ENCODE measurements around the gene TRIM16.
"Not testable (repeated sequence)": the region's sequence is repeated elsewhere in the genome, so short reads cannot be mapped to it uniquely, and the experiment has no call there.

The TRIM16 gene

DNA sequence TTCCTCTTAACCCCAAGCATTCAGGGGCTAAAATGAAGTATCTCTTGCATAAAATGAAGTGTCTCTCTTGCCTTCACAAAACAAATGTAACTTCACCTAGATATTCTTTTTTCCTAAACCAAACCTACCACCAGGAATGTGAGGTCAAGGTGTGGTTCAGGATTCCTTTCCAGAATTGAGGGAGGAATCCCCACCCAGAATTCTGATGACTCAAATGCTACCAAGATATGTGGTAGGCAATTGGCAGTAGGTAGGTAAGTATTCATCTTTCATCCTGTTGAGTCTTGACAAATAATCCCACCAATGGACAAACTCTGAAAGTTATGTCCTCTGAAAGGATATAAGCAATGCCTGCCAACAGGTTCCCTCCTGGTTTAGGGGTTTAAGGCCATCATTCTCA, 26.2 kb downstream of the TRIM16 start:
- DNase-seq = no peak

DNA sequence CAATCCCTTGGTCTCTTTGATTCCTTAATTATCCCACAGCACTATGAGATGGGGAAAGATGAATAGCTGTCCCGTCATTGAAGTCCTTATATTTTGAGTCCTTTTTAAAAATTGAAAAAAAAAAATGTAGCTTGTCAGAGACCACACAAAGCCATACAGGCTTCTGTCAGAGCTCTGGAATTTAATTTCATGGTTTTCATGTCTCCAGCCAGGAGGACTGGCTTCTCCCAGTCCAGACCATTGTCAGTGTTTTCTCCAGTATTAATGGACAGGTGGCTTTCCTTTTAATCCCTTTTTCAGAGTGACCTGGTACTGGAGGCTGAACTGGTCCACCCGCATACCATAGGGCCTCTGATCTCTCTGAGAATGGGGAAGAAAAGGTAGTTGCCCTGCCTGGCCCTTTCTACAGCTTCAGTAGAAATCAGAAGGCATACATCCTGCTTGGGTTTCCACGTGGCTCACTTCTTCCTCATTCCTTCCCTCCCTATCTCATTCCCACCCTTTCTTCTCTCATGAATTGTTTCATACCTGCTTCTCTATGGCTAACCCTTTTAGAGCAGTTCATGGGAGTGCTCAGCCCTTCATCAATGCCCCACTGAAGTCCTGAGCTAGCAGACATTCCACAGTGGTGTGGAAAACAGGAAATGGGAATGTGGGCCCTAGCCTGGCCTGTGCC, 29.1 kb downstream of the TRIM16 start:
- DNase-seq = no peak

DNA sequence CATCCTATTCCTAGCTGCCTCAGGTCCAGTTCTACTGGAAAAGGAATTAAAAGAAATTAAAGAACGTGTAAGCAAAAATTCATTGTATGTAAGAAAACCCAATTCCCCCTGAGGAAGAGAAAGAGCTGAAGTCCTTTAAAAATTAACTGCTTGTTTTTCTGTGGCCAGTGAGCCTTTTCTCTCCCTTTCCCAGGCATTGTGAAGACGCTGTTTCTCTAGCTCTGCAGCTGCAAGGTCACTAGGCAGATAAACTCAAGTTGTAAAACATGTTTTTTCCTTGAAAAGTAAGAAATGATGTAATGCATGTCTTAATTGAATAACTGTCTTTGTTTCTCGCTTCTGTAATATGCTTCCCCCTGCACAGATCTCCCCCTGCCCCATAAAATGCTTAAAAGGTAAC, 29.7 kb downstream of the TRIM16 start:
- DNase-seq = not testable (repeated sequence)

DNA sequence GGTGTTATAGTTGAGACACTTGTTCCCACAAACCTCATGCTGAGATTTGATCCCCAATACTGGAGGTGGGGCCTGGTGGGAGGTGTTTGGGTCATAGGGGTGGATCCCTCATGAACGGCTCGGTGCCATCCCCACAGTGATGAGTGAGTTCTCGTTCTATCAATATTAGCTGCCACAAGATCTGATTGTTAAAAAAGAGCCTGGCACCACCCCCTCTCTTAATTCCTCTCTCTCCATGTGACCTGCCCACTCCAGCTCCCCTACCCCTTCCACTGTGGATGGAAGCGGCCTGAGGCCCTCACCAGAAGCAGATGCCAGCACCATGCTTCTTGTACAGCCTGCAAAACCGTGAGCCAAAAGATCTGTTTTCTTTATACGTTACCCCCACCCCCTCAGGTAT, 31.2 kb downstream of the TRIM16 start:
- no peak for DNase-seq

DNA sequence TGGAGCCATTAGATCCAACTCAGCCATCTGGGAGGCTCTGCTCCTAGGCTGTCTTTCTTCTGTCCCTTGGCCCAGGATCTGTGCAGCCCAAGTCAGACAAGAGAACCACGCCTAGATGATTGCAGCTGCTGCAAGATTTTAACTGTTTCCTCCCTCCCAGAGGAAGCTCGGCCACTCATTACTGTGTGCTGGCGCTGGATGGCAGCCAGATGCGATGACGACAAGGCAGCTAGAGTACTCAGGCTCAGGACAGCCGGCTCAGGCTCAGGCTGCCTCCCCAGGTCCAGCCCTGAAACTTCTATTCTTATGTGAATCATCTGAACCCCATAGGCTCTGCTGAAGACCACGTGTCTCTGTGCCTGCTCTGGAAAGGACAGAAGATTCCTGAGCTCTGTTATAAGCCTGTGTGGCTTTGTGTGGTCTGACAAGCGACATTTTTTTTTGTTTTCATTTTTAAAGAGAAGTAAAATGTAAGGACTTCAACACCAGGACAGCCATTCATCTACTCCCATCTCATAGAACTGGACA, 32.5 kb downstream of the TRIM16 start:
- DNase-seq = peak; percentile 39

DNA sequence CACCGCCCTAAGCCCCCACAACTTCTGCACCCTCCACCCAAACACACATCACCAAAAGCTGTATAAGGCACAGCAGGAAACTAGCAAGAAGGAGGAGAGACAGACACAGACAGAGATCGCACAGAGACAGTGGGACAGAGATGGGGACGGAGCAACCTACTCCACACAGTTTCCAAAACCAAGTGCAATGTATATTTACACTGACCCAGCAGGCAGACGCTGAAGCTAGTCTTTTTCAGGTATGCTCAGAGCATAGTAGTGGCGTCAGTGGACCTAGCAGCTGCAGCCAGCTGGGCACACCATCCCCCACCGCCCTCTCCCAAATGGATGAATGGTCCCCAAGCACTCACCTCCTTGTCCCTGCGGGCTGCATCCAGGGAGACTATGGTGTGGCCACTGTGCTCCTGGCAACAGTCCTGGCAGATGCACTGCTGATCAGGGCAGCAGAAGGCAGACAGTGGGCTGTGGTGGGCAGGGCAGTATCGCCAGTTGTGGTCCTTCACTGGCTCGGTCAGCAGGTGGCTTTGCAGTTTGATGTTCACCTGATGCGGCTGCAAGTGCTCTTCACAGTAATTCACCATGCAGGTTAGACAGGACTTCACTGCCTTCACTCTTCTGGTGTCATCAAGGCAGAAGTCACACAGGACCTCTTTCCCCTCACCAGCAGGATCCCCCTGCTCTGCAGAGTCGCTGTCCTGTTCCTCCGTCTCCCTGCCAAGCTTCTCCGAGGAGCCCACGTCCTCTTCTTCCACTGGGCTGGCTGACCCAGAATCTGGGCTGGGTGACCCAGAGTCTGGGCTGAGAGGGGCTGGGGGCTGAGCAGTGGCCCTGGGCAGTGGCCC, 33.1 kb downstream of the TRIM16 start:
- DNase-seq = no peak

DNA sequence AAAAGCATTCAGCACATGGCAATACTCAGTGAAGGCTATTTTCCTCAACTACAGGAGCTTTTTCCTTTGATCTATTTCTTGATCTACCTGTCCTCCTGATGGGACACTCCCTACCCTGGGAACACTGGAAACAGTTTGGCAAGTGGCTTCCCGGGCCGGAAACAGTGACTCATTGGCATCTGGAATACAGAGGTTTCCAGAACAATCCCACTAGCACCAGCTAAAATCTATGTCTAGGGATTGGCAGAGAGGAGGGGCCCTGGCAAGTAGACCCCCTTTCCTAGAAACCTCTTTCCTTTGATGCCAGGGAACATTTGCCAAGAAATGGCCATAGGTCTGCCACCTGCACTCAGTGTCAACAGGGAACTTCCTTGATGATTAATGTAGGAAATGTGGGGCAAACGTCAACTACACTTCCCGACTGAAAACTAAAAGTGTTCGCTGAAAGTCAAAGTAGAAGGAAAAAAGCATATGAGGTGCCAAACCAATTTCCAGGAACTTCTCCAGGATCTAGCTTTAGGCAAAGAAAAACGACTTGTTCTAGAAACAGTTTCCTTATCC, 34.2 kb downstream of the TRIM16 start:
- DNase-seq = no peak

DNA sequence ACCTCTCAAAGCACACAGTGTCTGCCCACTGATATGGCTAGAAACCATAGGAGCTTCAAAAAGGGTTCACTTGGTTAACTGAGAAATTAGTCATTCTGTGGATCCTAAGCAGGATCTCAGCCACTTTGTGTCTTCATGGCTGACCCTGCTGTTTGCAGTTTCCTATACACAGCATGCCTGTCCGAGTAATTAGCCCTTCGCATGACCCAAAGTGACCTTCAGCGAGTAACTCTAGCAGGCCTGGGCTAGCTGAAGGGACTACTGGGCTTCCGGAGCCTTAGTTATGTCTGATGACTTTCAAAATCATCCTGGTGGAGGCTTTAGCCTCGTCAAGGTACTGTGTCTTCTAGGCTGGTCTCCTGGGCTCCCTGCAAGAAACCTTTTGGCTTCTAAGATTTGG, 35.7 kb downstream of the TRIM16 start:
- DNase-seq = no peak

DNA sequence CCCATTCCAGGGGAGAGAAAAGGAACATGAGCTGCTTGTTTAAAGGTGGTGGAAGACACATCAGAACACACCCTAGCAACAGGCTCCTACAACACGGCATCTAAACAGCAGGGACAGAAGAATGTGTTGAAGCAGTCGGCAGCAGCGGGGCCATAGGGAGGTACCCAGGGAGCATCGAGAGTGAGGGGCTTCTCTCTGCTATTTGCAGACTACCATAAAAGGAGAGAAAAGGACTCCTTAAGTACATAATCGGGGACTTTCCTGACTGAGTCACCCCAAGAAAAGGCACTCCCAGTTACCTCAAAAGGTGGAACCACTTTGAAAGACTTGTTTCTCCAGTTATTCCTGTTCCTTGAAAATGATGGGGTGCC, 38.2 kb downstream of the TRIM16 start:
- not testable (repeated sequence) for DNase-seq

DNA sequence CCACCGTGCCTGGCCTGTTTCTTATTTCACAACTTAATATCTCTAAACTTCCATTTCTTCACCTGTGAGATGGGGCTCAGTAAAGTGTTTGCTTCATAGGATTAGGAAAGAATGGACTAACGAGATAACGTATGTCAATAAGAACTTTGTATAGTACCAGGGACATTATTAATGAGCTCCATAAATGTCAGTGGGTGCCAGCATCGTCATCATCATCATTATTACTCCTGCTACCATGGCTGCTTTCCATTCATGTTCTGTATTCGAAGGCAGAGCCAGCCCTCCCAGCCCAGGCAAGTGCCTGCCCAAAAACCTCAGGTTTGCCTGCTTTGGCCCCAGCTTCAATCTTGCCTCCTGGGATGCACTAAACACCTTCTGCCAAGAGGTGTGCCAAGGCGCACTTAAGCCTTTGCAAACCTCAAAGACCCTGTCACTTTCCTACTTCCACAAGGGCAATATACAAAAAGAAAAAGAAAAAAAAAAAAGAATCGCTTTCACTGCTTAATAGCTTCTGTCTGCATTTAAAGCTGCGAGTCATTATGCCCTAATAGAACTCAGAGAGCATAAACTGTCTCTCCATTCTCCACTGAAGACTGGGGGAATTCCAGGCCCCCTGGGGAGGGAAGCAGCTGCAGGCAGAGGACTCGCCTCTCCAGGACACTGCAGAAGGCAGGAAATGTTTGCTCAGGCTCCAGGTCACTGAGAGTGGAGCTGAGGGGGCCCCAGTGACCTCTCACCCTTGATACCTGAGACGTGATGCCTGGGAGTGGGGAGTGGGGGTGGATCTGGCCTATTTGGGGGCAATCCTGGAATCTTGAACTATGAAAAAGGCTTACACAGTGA, 38.8 kb downstream of the TRIM16 start:
- DNase-seq = not testable (repeated sequence)

DNA sequence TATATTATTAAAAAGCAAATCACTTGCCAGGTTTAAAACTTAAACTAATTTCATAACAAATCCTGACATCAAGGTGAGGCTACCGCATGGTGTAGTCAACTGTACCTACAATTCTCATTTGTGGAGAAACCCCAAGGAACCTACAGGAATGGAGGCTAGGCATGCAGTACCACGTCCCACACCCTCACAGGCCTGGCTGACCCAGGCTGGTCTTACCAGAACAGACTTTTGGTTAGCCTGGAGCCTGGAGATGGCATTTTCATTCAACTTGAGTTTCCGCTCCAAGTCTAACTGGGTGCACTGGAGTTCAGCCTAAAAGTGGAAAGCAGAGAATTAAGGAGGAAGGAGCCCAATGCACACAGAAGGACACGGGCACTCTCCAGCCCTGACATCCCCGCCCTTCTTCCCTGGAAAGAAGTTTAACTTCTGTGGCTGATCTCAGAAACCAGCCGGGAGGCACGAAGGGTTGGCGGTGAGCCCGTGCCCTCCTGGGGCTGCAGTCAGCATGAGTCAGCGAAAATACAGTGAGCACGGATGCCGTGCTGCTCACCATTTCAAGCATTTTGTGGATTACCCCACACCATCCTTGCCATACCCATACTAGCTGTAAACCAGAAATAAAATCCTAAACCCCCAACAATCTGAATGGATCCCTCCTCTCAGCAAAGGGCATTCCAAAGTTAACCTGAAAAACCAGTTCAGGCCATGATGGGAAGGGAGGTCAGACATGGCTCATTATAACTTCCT, 41.4 kb downstream of the TRIM16 start:
- not testable (repeated sequence) for DNase-seq

DNA sequence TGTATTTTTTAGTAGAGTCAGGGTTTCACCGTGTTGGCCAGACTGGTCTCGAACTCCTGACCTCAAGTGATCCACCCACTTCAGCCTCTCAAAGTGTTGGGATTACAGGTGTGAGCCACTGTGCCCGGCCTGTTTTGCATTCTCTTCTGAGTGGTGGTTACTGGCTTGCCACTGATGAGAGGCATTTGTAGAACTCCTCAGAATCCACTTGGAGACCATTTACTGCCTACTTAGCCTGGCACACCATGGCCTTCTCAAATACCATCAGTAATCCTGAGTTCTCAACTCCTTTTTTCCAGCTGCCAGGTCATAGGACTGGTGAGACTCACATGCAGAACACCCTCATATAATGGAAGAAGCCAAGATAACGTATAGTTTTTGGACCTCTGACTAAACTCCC, 42.1 kb downstream of the TRIM16 start:
- not testable (repeated sequence) for DNase-seq

DNA sequence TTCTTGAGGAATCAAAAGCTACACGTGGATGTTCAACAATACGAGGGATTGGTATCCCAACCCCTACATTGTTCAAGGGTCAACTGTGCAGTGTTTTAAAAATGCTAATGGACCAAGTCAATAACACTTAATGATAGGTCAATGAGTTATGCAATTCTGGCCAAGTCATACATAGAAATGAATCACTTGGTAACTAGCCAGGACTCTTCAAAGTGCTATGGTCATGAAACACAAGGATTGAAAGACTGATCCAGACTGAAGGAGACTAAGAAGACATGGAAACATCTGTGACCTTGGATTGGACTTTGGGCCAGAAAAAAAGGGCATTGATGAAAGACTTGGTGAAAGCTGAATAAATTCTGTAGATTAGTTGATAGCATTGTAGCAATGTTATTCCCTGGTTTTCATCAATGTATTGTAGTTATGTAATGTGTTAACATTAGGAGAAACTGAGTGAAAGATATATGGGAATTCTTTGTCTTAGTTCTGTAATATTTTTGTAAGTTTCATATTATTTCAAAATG, 53.1 kb downstream of the TRIM16 start:
- DNase-seq = not testable (repeated sequence)

DNA sequence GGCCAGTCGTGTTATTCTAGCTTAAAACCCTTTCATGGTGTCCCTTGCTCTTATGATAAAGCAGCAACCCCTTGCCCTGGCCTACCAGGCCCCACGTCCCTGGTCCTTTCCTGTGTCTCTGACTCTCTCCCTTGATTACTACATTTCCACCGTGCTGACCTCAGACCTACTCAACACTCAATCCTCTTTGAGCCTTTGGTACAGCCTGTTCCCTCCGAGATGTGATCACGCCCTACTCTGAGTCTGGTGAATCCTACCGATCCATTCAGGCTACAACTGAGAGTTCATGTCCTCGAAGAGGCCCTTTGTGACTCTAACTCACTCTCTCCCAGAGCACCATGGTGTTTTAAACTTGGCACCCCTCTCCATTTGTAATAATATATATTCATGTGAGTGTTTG, 54.1 kb downstream of the TRIM16 start:
- not testable (repeated sequence) for DNase-seq

DNA sequence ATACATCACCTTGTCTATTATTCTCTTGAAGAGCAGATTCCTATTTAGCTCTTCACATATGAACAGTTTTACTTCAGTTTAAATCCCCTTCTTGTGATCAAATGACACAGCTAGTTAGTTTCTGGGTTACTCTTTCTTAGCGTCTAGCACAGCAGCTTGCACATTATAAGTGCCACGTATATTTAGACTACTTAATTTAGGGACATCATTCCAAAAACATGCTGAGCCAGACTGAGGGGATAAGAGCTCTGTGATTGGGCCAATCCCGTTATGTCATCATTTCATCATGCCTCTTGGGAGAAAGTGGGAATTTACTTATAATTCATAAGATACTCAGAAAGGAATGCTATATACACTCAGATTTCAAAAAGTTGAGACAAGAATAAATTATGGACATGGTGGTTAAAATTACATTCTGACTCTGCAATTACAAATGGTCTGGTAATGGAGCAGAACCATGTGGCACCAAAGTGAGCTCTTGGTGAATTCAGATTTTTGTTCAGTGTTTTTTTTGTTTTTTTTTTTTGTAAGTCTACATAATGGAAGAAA, 60.4 kb downstream of the TRIM16 start:
- DNase-seq = not testable (repeated sequence)

DNA sequence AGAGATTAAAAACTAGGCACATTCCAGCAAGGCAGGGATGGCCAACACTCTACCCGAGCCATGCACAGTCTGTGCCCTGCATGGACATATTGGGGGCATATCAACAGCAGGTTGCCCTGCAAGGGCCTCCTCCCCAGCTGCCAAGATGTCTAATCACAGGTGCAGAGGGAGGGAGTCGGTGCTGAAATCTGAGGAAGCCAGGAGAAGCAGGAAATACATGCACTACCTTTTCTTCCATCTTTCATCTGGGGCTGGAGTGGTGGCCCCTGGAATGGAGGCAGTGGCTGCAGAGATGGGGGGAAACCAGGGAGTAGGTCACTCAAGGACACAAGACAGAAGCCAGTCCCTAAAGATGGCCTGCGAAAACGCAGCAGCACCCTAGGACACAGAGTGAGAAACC, 60.9 kb downstream of the TRIM16 start:
- not testable (repeated sequence) for DNase-seq

DNA sequence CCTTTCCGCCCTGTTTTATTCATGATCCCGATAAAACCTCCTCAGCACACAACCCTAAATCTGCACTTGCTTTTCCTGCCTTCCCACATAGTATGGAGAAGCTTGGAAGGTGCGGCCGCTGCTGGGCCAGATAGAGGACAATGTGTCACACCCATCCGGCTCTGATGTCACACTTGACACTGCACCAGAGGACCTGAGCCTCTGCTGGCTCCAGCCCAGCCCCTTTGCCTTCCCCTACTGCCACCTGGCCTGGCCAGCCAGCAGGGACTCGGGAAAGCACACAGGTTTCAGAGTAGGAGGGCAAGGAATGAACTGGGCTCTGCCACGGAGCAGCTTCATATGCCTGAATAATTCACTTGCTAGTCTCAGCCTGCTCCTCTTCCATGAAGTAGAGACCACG, 62.0 kb downstream of the TRIM16 start:
- DNase-seq = not testable (repeated sequence)

DNA sequence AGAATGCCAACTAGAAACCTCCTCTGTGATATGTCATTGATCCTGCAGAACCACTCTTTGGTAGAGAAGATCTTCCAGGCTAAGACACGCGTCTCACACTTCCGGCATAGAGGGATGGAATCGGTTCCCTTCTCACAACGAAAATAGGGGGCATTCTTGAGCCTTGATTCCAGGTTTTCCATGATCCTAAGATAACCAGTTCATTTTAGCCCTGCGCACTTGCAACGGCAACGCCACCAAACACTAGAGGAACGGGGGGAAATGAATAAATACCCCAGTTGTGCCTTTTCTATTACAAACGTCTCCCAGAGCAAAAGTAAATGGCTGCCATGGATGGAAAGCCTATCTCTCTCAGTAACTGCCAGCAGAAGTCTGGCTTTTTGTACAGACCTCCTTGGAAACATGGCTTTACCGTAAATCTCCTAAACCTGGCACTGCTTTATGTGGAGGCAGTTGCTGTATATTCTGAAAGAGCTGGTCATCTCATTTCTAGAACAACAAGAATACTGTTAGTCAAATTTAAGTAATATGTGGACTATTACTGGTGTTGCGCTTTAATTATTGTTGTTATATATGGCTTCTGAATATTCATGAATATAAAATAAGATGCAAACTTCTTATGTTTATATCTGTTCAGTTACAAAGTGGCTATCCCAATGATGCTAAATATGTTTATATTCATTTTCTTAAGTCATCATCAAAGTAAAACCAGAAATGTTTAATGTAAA, 64.6 kb downstream of the TRIM16 start, which contains the start of gene FBXW10B:
TSS of gene FBXW10B (minus strand) at position 374 of the 728 bp plus-strand sequence. CDS start at position 182, 192 bp downstream.
- not testable (repeated sequence) for DNase-seq

DNA sequence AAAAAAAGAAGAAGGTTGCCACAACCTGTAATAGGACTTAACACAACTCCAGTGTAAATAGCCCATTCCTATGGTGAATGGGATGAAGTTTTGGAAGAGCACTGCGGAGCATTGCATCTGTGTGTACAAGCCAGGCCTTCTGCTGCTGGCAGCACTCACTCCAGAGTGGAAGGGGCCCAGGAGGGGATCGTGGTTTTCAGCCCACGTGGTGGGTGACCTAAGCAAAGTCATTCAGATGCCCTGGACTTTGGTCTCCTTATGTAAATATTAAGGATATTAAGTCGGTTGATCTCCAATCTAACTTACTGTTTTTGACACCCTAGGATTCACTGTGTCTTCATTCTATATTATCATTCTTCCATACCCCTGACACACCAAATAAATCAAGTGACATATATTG, 67.3 kb downstream of the TRIM16 start:
- not testable (repeated sequence) for DNase-seq

DNA sequence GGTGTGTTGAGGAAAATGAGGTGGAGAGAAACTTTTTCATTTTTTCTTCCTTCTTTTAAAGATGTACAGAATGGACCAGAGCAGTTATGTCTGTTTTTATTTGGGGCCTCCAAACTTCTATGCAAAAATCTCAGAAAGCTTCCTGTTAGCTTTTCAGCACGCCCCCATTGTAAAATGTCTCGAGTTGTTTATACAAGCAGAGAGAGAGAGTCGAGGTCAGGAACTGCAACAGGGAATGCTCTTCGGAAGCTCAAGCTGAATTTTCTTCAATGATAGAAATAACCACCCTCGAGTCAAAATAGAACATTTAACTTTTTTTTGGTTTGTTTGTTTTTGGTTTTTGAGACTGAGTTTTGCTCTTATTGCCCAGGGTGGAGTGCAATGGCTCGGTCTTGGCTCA, 68.3 kb downstream of the TRIM16 start:
- DNase-seq = not testable (repeated sequence)

DNA sequence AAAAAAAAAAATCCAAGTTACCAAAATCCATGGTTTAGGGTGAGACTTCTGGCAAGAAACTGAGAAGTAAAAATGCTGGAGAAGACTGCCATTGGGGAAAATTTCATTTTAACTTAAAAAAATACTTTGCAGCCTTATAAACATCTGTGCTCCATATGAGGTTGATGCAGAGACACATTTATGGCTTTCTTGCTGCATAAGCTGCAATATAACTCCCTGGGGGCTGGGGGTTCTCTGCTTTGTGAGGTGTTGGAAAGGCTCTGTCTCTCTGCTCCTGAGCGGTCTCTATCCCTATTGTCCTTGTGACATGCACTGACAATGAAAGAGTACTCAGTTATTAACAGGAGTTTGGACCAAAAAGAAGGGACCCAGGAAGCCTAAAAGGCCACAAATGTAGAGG, 71.0 kb downstream of the TRIM16 start:
- DNase-seq = not testable (repeated sequence)

All from activated CD4-positive, alpha-beta T cell treated with anti-CD3 and anti-CD28 coated beads for 48 hours (primary cell).